K562 (cell line): ENCODE data around the gene RNFT2. TPM values are rescaled to one million over a fixed set of nuclear protein-coding genes. Genes with fewer than 3 reads are reported as not detected.

Experiments used
- ATAC-seq: fragments of 200-7000 bp; cut with Tn5 transposase; 3 replicates; pipeline ENCODE4 v1.9.1; 2020; ENCODE audit warnings: moderate library complexity
- BruUV-seq: library from RNA; stranded (reverse); fragments of 400-500 nt; replicated peaks from 2 replicates; lab custom pipeline; 2021; lab: Mats Ljungman, UMichigan
- CTCF ChIA-PET: fragments of 300-600 bp; formaldehyde crosslinking; extraction: SDS; loops from one replicate; lab custom pipeline; 2021; ENCODE audit warnings: low intra/inter-chr PET ratio; lab: Yijun Ruan, JAX
- POLR2A ChIA-PET: fragments of 300-600, 350-650 bp; sonication (Branson Sonifier 250); formaldehyde crosslinking; extraction: SDS; loops from one replicate; lab custom pipeline; 2021; ENCODE audit warnings: antibody characterized with exemption, inconsistent platforms; lab: Yijun Ruan, JAX
- DNase-seq, 4 experiments: peaks; one replicate each; pipeline versions ENCODE4 v3.0.0 to v3.0.0-alpha.2; 2011 to 2018; ENCODE audit warnings: low spot score in 3 of 4, mixed read lengths in 3 of 4; ENCODE audit errors: extremely low read depth in 1 of 4
- FAIRE-seq: peaks from 2 replicates; lab custom pipeline; 2011; peaks lifted over from hg19 to GRCh38; lab: Jason Lieb, UNC
- H2AFZ ChIP-seq: 2 replicates; pipeline ENCODE4 v1.6.0; 2011; ENCODE audit warnings: low read depth, low read length, control low read depth, inconsistent platforms
- H3K27ac ChIP-seq: fragments of 200-600 bp; 3 replicates; pipeline ENCODE4 v1.8.0; 2011; ENCODE audit warnings: low read depth, mild to moderate bottlenecking, control low read depth, inconsistent platforms, low read length, moderate library complexity, mixed read lengths; ENCODE audit errors: extremely low read depth
- H3K27me3 ChIP-seq, 2 experiments: fragments of 300-600 bp in 1 of 2; 2 replicates in 1 of 2; 3 replicates in 1 of 2; pipeline versions ENCODE4 v1.6.0 to v1.8.0; 2011; ENCODE audit warnings: inconsistent platforms in 2 of 2, low read length in 2 of 2, mild to moderate bottlenecking in 1 of 2, mixed read lengths in 1 of 2, moderate library complexity in 1 of 2; ENCODE audit not compliant: control insufficient read depth in 2 of 2, insufficient read depth in 2 of 2
- H3K36me3 ChIP-seq: fragments of 300-600 bp; 3 replicates; pipeline ENCODE4 v1.8.0; 2011; ENCODE audit warnings: mild to moderate bottlenecking, low read length, inconsistent platforms; ENCODE audit not compliant: control insufficient read depth, insufficient read depth
- H3K4me1 ChIP-seq, 2 experiments: fragments of 200-600 bp in 1 of 2; replicated peaks in 1 of 2; 2 replicates in 1 of 2; 3 replicates in 1 of 2; pipeline versions ENCODE4 v1.5.1 to v1.8.0; 2011; ENCODE audit warnings: inconsistent platforms in 2 of 2, low read length in 2 of 2, mild to moderate bottlenecking in 1 of 2, mixed read lengths in 1 of 2, moderate library complexity in 1 of 2; ENCODE audit not compliant: control insufficient read depth in 2 of 2, insufficient read depth in 2 of 2
- H3K4me2 ChIP-seq: 2 replicates; pipeline ENCODE4 v1.6.1; 2011; ENCODE audit warnings: low read length, control low read depth, inconsistent platforms, mixed read lengths; ENCODE audit not compliant: insufficient read depth
- H3K4me3 ChIP-seq: fragments of 200-600 bp; sonication (generic), shearing (Covaris generic); 2 replicates; pipeline ENCODE4 v1.5.1; 2016; ENCODE audit warnings: control low read depth, inconsistent platforms
- H3K79me2 ChIP-seq: fragments of 200-600 bp; 3 replicates; pipeline ENCODE4 v1.8.0; 2011; ENCODE audit warnings: low read length, inconsistent platforms; ENCODE audit not compliant: control insufficient read depth, insufficient read depth
- H3K9ac ChIP-seq, 2 experiments: 2 replicates each; pipeline versions ENCODE4 v1.6.0 to v1.6.1; 2011; ENCODE audit warnings: low read depth in 2 of 2, low read length in 2 of 2, control low read depth in 1 of 2, inconsistent platforms in 1 of 2, mild to moderate bottlenecking in 1 of 2, mixed read lengths in 1 of 2; ENCODE audit not compliant: insufficient read depth in 1 of 2
- H3K9me1 ChIP-seq: one replicate; pipeline ENCODE4 v1.6.0; 2011; ENCODE audit warnings: inconsistent platforms, mild to moderate bottlenecking, low read length, moderate library complexity; ENCODE audit not compliant: control insufficient read depth, insufficient read depth
- H3K9me3 ChIP-seq: replicated peaks from 2 replicates; pipeline ENCODE4 v1.5.1; 2011; ENCODE audit warnings: low read depth, low read length, inconsistent platforms; ENCODE audit not compliant: control insufficient read depth, insufficient read depth
- H4K20me1 ChIP-seq: replicated peaks from 2 replicates; pipeline ENCODE4 v1.6.1; 2011; ENCODE audit warnings: low read length, inconsistent platforms, mixed read lengths; ENCODE audit not compliant: control insufficient read depth, insufficient read depth
- FOXP1 ChIP-seq: sonication (generic); formaldehyde crosslinking; IDR thresholded peaks from 2 replicates; pipeline ENCODE4 v1.8.0; 2022; ENCODE audit warnings: mild to moderate bottlenecking, missing genetic modification reagents
- KLF10 ChIP-seq: fragments of 250-450 bp; sonication (Bioruptor Pico); IDR thresholded peaks from 2 replicates; pipeline ENCODE4 v1.6.1; 2021; ENCODE audit warnings: matching md5 sums
- RFX1 ChIP-seq: fragments of 450-650 bp; IDR thresholded peaks from 2 replicates; pipeline ENCODE4 v1.6.1; 2016; ENCODE audit warnings: mild to moderate bottlenecking, moderate library complexity
- STAG1 ChIP-seq: sonication (generic); formaldehyde crosslinking; IDR thresholded peaks from 2 replicates; pipeline ENCODE4 v1.5.0; 2020; ENCODE audit warnings: missing genetic modification reagents, borderline replicate concordance
- TOE1 ChIP-seq, 2 experiments: fragments of 450-650 bp in 1 of 2; sonication (generic) in 1 of 2; formaldehyde crosslinking in 1 of 2; IDR thresholded peaks; 2 replicates each; pipeline versions ENCODE4 v1.7.1 to v1.8.0; 2016 to 2022; ENCODE audit warnings: borderline replicate concordance in 2 of 2, mild to moderate bottlenecking in 2 of 2, antibody characterized with exemption in 1 of 2, inconsistent platforms in 1 of 2, low read depth in 1 of 2, missing genetic modification reagents in 1 of 2, moderate library complexity in 1 of 2
- ZFX ChIP-seq: sonication (generic); formaldehyde crosslinking; IDR thresholded peaks from 2 replicates; pipeline ENCODE4 v1.8.0; 2022; ENCODE audit warnings: mild to moderate bottlenecking, missing genetic modification reagents, moderate library complexity
- ZNF23 ChIP-seq: fragments of 250-450 bp; sonication (Bioruptor Pico); IDR thresholded peaks from 2 replicates; pipeline ENCODE4 v1.4.0; 2020; ENCODE audit warnings: mild to moderate bottlenecking
- ZNF239 ChIP-seq: fragments of 250-450 bp; sonication (Bioruptor Pico); IDR thresholded peaks from 2 replicates; pipeline ENCODE4 v1.4.0; 2020; ENCODE audit warnings: mild to moderate bottlenecking
- WGBS: fragments of 100-300 bp; shearing (Covaris generic); methylation state at CpG from one replicate; pipeline ENCODE4 v1.1.6; 2016; ENCODE audit warnings: low coverage, mixed read lengths; ENCODE audit not compliant: insufficient coverage; ENCODE audit errors: missing lambda C conversion rate; 5-methylcytosine and 5-hydroxymethylcytosine counted together
- in situ Hi-C: fragments of 300-500 bp; cut with MboI; formaldehyde crosslinking; loops from 4 replicates; pipeline ENCODE4 v1.15.0; 2018; ENCODE audit warnings: inconsistent platforms, mixed read lengths
- intact Hi-C: fragments of 100-400 bp; cut with micrococcal nuclease; formaldehyde crosslinking; loops from 2 replicates; pipeline ENCODE4 v1.14.2; 2022
- polyA plus RNA-seq, 8 experiments: library from polyadenylated mRNA; depleted of rRNA in 4 of 8; stranded (reverse) in 5 of 8; unstranded in 3 of 8; fragments of >200 nt; fragmentation: Nextera tagmentation in 2 of 8; fragmentation: Illumina TruSeq in 1 of 8; extraction: Ambion mirVana in 2 of 8; extraction: Trizol in 1 of 8; gene quantifications; 2 replicates each; pipeline versions ENCODE4 v1.2.1 to v1.2.3, GENCODE V29; 2011 to 2014; ENCODE audit warnings: inconsistent platforms in 1 of 8, missing spikeins in 1 of 8
- total RNA-seq, 7 experiments: library from RNA; depleted of rRNA in 6 of 7; stranded (reverse); fragments of >200 nt in 6 of 7; fragmentation: Illumina TruSeq in 2 of 7; extraction: Trizol in 2 of 7; gene quantifications; 2 replicates each; pipeline versions ENCODE4 v1.2.1 to v1.2.3, GENCODE V29; 2011 to 2021; ENCODE audit warnings: low replicate concordance in 1 of 7
- TF ChIP-seq, protein P1 (sequence below): sonication (generic); formaldehyde crosslinking; IDR thresholded peaks from 2 replicates; pipeline ENCODE4 v1.9.0; 2022; ENCODE audit warnings: mild to moderate bottlenecking, missing genetic modification reagents
- TF ChIP-seq, protein P2 (sequence below): fragments of 450-650 bp; formaldehyde crosslinking; IDR thresholded peaks from 2 replicates; pipeline ENCODE4 v1.4.0; 2020; ENCODE audit warnings: mild to moderate bottlenecking, mixed read lengths

Gene RNFT2
- total and polyA plus RNA-seq, 9 of the 15 experiments (the other 6 are each of a cell fraction or from before 2014, with no cell fraction given), result 3.6 to 26.3 (median 9.5) TPM

DNA sequence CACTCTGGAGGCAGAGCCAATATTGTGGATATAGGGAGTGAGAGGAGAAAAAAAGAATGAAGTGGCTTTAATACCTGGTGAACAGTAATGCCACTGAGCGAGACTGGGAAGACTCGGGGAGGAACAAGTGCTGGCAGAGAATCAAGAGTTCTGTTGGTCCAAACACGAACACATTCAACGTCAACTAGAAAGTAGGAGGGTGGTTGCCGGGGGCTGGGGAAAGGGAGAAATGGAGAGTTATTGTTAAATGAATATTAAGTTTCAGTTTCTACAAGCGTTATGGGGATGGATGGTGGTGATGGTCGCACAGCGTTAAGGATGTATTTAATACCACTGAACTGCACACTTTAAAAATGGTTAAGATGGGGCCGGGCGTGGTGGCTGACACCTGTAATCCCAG, 3.0 kb upstream of the RNFT2 start:
- no peak for ATAC-seq
- no peak overlapping the region for H3K4me3 ChIP-seq
- peaks cover 8 to 13% of the 10 kb centered on the region in 2 experiments; a peak in 4 of 5 replicates for H3K4me1 ChIP-seq
- TF ChIP-seq ZFX (CRISPR knock-in tag), result no peak
- no peak for TF ChIP-seq KLF10
- no peak for TF ChIP-seq RFX1
- no peak for DNase-seq
- in situ Hi-C loops, result no loop called here
- no peaks in the 10 kb centered on the region for H3K9me3 ChIP-seq
- ChIA-PET CTCF (no interaction called here), POLR2A (no interaction called here)
- no peak overlapping the region for H2AFZ ChIP-seq
- peaks cover 16% of the 10 kb centered on the region; the same call in 2 of the 3 replicates for H3K79me2 ChIP-seq
- H3K4me2 ChIP-seq, result no peak overlapping the region
- intact Hi-C loops, result no loop called here
- peaks cover 18% of the 10 kb centered on the region; the same call in 2 of the 3 replicates for H3K36me3 ChIP-seq
- no TSS peak for BruUV-seq
- no peak overlapping the region for H3K9ac ChIP-seq
- no peak for FAIRE-seq
- 94% methylated on average over 10 of the region's 10 CpGs for WGBS
- H3K27ac ChIP-seq, result no peak overlapping the region
- peaks cover 7 to 10% of the 10 kb centered on the region in 2 experiments; a peak in 2 of 5 replicates for H3K27me3 ChIP-seq
- peaks cover 3% of the 10 kb centered on the region for H3K9me1 ChIP-seq
- no peaks in the 10 kb centered on the region; the same call in 1 of the 2 replicates for H4K20me1 ChIP-seq

DNA sequence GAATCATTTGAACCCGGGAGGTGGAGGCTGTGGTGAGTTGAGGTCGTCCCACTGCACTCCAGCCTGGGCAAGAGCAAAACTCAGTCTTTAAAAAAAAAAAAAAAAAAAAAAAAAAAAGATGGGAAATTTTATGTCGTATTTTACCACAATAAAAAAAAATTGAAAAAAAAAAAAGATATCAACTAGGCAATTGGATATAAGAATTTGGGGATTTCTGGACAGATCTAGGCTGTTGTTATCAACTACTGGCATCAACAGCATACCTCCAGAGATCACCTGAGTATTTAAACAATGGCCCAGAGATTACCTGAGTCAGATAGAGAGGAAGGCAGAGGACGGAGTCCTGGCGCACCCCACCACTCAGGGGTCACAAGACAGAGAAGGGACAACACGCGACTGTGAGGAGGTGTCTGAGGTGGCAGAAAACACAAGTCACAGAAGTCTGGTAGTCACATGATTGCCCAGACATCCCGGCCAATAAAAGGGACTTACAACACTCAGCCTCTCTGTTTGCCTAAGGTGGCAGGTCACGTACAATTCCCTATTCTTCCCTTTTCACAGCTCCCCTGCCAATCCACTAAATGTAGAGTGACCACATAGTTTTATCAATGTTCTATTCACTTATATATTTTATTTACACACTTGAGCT, 2.0 kb upstream of the RNFT2 start:
- Histone ChIP-seq H3K36me3 (peaks cover 16% of the 10 kb centered on the region; the same call in 2 of the 3 replicates), H3K9ac (no peak overlapping the region), H3K4me3 (no peak overlapping the region), H3K4me1 (peaks cover 8 to 13% of the 10 kb centered on the region in 2 experiments; a peak in 4 of 5 replicates), H3K27me3 (peaks cover 15 to 20% of the 10 kb centered on the region in 2 experiments; a peak in 4 of 5 replicates), H3K9me1 (peaks cover 3% of the 10 kb centered on the region), H3K4me2 (peak overlapping the region; percentile 99), H2AFZ (no peak overlapping the region), H4K20me1 (no peaks in the 10 kb centered on the region; the same call in 1 of the 2 replicates), H3K9me3 (no peaks in the 10 kb centered on the region), H3K27ac (no peak overlapping the region), H3K79me2 (peaks cover 16% of the 10 kb centered on the region; the same call in 2 of the 3 replicates)
- 78% methylated on average over 8 of the region's 9 CpGs for WGBS
- DNase-seq (peak in 1 of 4 experiments; percentile 16), FAIRE-seq (no peak), ATAC-seq (no peak)
- BruUV-seq, result TSS peak; percentile 66
- intact Hi-C loops (no loop called here), in situ Hi-C loops (no loop called here)
- TF ChIP-seq, protein P1, sequence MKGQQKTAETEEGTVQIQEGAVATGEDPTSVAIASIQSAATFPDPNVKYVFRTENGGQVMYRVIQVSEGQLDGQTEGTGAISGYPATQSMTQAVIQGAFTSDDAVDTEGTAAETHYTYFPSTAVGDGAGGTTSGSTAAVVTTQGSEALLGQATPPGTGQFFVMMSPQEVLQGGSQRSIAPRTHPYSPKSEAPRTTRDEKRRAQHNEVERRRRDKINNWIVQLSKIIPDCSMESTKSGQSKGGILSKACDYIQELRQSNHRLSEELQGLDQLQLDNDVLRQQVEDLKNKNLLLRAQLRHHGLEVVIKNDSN (CRISPR knock-in tag), result 0 out of 2 replicates have a peak, but pooled peaks have one; percentile 30
- TF ChIP-seq ZNF239 (no peak), STAG1 (CRISPR knock-in tag) (no peak), ZNF23 (CRISPR knock-in tag) (no peak), FOXP1 (no peak), TOE1 (IDR thresholded peaks at IDR 0.05; ENCODE audit: borderline replicate concordance) (peak; percentile 29; the same call in 1 of the 2 replicates), TOE1 (CRISPR knock-in tag; IDR thresholded peaks at IDR 0.05; ENCODE audit: borderline replicate concordance, low read depth) (no peak)
- TF ChIP-seq, protein P2, sequence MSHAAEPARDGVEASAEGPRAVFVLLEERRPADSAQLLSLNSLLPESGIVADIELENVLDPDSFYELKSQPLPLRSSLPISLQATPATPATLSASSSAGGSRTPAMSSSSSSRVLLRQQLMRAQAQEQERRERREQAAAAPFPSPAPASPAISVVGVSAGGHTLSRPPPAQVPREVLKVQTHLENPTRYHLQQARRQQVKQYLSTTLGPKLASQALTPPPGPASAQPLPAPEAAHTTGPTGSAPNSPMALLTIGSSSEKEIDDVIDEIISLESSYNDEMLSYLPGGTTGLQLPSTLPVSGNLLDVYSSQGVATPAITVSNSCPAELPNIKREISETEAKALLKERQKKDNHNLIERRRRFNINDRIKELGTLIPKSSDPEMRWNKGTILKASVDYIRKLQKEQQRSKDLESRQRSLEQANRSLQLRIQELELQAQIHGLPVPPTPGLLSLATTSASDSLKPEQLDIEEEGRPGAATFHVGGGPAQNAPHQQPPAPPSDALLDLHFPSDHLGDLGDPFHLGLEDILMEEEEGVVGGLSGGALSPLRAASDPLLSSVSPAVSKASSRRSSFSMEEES (CRISPR knock-in tag), result peak; percentile 75
- CTCF ChIA-PET, result interaction anchor here (0.5 kb wide), 1 partner anchor 411 kb away, joined by 4 read pairs; no protein-coding TSS in a partner anchor
- POLR2A ChIA-PET, result interaction anchor here (0.6 to 1.0 kb wide), 5 partner anchors 12 to 458 kb away, joined by 3 to 4 read pairs (median 3); no protein-coding TSS in a partner anchor
